ENCODE data around the gene FAM83D. TPM values are rescaled to one million over a fixed set of nuclear protein-coding genes. Genes with fewer than 3 reads are reported as not detected.
"Not testable (repeated sequence)": the region's sequence is repeated elsewhere in the genome, so short reads cannot be mapped to it uniquely, and the experiment has no call there.

Gene FAM83D
- total RNA-seq, 1 experiment from 2014 or later, result 18.4 TPM

DNA sequence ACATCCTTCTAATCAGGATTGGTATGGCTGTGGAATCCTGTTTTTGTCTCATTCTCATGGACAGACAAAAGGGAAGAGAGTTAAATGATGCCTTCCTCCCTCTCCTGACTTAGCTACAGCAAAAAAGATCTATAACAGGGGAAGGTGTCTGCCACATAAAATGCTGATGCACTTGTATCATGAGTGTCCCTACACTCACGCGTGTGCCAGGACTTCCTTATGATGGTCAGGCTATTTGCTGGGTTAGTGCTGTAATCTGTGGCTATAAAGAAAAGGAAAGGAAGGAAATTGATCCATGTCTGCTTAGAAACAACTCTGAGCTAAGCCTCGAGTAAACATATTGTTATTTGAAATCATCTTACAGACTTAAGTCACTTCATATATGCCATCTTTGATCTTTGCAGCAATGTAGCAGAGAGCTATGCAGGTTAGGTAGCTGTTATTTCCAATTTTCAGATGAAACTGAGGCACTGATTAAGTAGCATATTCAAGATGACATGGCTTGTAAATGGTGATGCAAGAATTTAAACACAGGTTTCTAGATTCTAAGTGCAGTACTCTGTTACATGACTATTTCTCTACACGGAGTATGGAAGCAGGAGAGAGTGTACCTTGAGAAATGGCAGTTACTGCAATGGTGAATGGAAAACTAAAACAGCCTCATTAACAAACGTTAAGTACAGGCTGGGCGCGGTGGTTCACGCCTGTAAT is 27.6 kb downstream of the FAM83D start:
- Mint-ChIP-seq H3K27ac (ENCODE audit: low read depth, unreplicated experiment) (no peak overlapping the region), H3K4me1 (ENCODE audit: insufficient read depth, unreplicated experiment) (no peaks in the 10 kb centered on the region), H3K27me3 (ENCODE audit: insufficient read depth, unreplicated experiment) (no peaks in the 10 kb centered on the region), H3K36me3 (ENCODE audit: insufficient read depth, unreplicated experiment) (peaks cover 30% of the 10 kb centered on the region), H3K4me3 (ENCODE audit: unreplicated experiment) (no peak overlapping the region), H3K9me3 (ENCODE audit: unreplicated experiment) (no peaks in the 10 kb centered on the region)
- intact Hi-C loops (cut with micrococcal nuclease), result no loop called here
- BruUV-seq (replicated peaks), result no TSS peak
- ChIA-PET POLR2A (interaction anchor here (0.7 kb wide), 1 partner anchor 920 kb away, joined by 3 read pairs; no protein-coding TSS in a partner anchor), CTCF (interaction anchor here (0.6 to 1.5 kb wide), 7 partner anchors 8 to 218 kb away, joined by 3 to 9 read pairs (median 3); partner anchors contain the start of gene DHX35)
- DNase-seq (ENCODE audit: unreplicated experiment), result no peak
- TF ChIP-seq, protein P1, sequence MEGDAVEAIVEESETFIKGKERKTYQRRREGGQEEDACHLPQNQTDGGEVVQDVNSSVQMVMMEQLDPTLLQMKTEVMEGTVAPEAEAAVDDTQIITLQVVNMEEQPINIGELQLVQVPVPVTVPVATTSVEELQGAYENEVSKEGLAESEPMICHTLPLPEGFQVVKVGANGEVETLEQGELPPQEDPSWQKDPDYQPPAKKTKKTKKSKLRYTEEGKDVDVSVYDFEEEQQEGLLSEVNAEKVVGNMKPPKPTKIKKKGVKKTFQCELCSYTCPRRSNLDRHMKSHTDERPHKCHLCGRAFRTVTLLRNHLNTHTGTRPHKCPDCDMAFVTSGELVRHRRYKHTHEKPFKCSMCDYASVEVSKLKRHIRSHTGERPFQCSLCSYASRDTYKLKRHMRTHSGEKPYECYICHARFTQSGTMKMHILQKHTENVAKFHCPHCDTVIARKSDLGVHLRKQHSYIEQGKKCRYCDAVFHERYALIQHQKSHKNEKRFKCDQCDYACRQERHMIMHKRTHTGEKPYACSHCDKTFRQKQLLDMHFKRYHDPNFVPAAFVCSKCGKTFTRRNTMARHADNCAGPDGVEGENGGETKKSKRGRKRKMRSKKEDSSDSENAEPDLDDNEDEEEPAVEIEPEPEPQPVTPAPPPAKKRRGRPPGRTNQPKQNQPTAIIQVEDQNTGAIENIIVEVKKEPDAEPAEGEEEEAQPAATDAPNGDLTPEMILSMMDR (IDR thresholded peaks at IDR 0.05; ENCODE audit: unreplicated experiment), result no peak

DNA sequence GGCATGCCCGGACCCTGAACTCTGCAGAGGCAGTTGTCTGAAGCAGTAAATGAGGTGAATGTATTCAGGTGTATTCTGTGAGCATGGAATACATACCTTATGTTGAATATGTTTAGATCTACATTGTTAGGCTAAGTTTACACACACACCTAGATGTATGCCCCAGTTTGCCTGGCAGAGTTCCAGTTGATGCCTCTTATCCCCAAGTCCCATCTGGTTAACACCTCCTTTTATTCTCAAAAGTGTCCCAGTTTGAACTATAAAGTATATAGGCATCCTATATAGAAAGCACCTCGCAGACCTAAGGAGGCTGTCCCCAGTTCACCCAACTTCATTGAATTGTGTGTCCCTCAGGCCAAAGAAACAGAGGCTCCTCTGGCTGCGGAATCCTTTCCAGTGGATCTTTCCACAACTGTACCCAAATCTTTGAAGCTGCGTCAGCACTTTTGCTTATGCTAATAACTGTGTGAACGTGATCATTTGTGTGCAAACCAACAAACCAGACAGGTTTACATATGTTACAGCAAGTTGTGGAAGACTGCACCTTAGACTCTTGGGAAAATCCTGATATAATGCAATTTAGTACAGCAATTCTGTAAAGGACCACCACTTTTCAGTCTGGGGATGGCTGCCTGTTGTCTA is 31.1 kb downstream of the FAM83D start:
- no peak overlapping the region for H3K4me3 Mint-ChIP-seq (ENCODE audit: unreplicated experiment)
- POLR2A ChIA-PET, result no interaction called here
- peaks cover 8% of the 10 kb centered on the region for H3K36me3 Mint-ChIP-seq (ENCODE audit: insufficient read depth, unreplicated experiment)
- intact Hi-C loops (cut with micrococcal nuclease), result no loop called here
- no peak for DNase-seq (ENCODE audit: unreplicated experiment)
- peak overlapping the region; percentile 35 for H3K27ac Mint-ChIP-seq (ENCODE audit: low read depth, unreplicated experiment)
- TF ChIP-seq, protein P1 (IDR thresholded peaks at IDR 0.05; ENCODE audit: unreplicated experiment), result no peak
- no peaks in the 10 kb centered on the region for H3K9me3 Mint-ChIP-seq (ENCODE audit: unreplicated experiment)
- H3K4me1 Mint-ChIP-seq (ENCODE audit: insufficient read depth, unreplicated experiment), result peaks cover 12% of the 10 kb centered on the region
- no TSS peak for BruUV-seq (replicated peaks)
- CTCF ChIA-PET, result interaction anchor here (1.0 to 1.6 kb wide), 2 partner anchors 21 to 89 kb away, joined by 3 to 6 read pairs; no protein-coding TSS in a partner anchor
- no peaks in the 10 kb centered on the region for H3K27me3 Mint-ChIP-seq (ENCODE audit: insufficient read depth, unreplicated experiment)

DNA sequence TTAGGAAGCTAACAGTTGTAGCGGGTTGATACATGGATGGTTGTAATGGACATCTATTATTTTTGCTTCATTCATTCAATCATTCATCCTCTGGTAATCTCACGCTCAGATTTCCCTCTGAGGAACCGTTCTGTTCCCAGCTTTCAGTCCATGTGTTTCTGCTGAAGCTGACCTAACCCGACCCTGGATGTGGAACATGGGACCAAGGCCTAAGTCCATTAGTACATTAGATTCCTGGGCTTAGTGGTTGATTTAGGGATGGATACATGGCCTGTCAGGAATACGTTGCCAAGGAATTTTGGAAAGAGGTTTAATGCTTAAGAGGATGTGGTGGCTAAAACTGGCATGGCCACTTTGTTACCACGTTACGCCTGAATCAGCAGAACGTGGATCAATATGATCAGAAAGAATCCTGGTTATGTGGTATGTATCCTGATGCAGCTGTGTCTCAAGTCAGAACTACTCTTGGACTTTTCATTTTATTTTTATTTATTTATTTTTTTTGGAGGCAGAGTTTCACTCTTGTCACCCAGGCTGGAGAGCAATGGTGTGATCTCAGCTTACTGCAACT is 31.8 kb downstream of the FAM83D start:
- intact Hi-C loops (cut with micrococcal nuclease), result no loop called here
- H3K4me3 Mint-ChIP-seq (ENCODE audit: unreplicated experiment), result no peak overlapping the region
- TF ChIP-seq, protein P1 (IDR thresholded peaks at IDR 0.05; ENCODE audit: unreplicated experiment), result no peak
- DNase-seq (ENCODE audit: unreplicated experiment), result no peak
- peaks cover 12% of the 10 kb centered on the region for H3K4me1 Mint-ChIP-seq (ENCODE audit: insufficient read depth, unreplicated experiment)
- no TSS peak for BruUV-seq (replicated peaks)
- H3K27ac Mint-ChIP-seq (ENCODE audit: low read depth, unreplicated experiment), result no peak overlapping the region
- H3K9me3 Mint-ChIP-seq (ENCODE audit: unreplicated experiment), result no peaks in the 10 kb centered on the region
- peaks cover 4% of the 10 kb centered on the region for H3K36me3 Mint-ChIP-seq (ENCODE audit: insufficient read depth, unreplicated experiment)
- POLR2A ChIA-PET, result interaction anchor here (1.8 kb wide), 1 partner anchor 31 kb away, joined by 5 read pairs; no protein-coding TSS in a partner anchor
- H3K27me3 Mint-ChIP-seq (ENCODE audit: insufficient read depth, unreplicated experiment), result no peaks in the 10 kb centered on the region
- CTCF ChIA-PET, result interaction anchor here (1.0 to 1.6 kb wide), 2 partner anchors 21 to 88 kb away, joined by 3 to 6 read pairs; no protein-coding TSS in a partner anchor

DNA sequence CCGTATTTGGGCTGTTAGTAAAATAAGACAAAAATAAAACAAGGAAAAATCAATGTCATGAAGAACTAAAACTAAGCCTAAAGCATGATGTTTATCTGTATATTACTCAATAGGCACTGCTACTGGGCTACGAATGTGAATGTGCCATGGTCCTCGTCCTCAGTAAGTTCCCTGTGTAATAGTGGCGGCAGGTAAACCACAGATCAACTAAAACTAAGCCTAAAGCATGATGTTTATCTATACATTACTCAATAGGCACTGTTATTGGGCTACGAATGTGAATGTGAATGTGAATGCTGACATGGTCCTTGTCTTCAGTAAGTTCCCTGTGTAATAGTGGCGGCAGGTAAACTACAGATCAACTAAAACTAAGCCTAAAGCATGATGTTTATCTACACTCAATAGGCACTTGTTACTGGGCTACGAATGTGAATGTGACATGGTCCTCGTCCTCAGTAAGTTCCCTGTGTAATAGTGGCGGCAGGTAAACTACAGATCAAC is 34.0 kb downstream of the FAM83D start:
- intact Hi-C loops (cut with micrococcal nuclease); H3K4me3 Mint-ChIP-seq (ENCODE audit: unreplicated experiment); BruUV-seq (replicated peaks); DNase-seq (ENCODE audit: unreplicated experiment); H3K36me3 Mint-ChIP-seq (ENCODE audit: insufficient read depth, unreplicated experiment); H3K9me3 Mint-ChIP-seq (ENCODE audit: unreplicated experiment); H3K27ac Mint-ChIP-seq (ENCODE audit: low read depth, unreplicated experiment); H3K27me3 Mint-ChIP-seq (ENCODE audit: insufficient read depth, unreplicated experiment): not testable (repeated sequence)
- peaks cover 19% of the 10 kb centered on the region for H3K4me1 Mint-ChIP-seq (ENCODE audit: insufficient read depth, unreplicated experiment)
- POLR2A ChIA-PET, result interaction anchor here (1.4 to 3.9 kb wide), 6 partner anchors 11 to 212 kb away, joined by 3 to 26 read pairs (median 12); partner anchors contain the start of gene ACTR5
- CTCF ChIA-PET, result interaction anchor here (1.2 to 4.1 kb wide), 2 partner anchors 26 to 33 kb away, joined by 3 to 68 read pairs; partner anchors contain the start of gene FAM83D
